HPDE6-E6E7 (cell line): ENCODE data around the gene TUFT1.
"Not testable (repeated sequence)": the region's sequence is repeated elsewhere in the genome, so short reads cannot be mapped to it uniquely, and the experiment has no call there.

Source experiments
- DNase-seq: peaks from one replicate; pipeline ENCODE4 v3.0.0; 2011; ENCODE audit warnings: missing footprints; ENCODE audit errors: extremely low spot score

The TUFT1 gene

GRCh38 chr1:151615711-151616504, 75.8 kb downstream of the TUFT1 start:
- DNase-seq, result no peak

GRCh38 chr1:151616505-151616849, 76.4 kb downstream of the TUFT1 start:
- DNase-seq, result no peak

GRCh38 chr1:151618003-151618402, 77.9 kb downstream of the TUFT1 start:
- no peak for DNase-seq

- DNase-seq, result no peak
Measured at GRCh38 chr1:151618470-151618869, 78.4 kb downstream of the TUFT1 start.

- DNase-seq, result not testable (repeated sequence)
Measured at GRCh38 chr1:151618996-151619395, 78.9 kb downstream of the TUFT1 start.

GRCh38 chr1:151619489-151620093, 79.5 kb downstream of the TUFT1 start:
- no peak for DNase-seq

- no peak for DNase-seq
Measured at GRCh38 chr1:151620286-151620685, 80.2 kb downstream of the TUFT1 start.

- no peak for DNase-seq
Measured at GRCh38 chr1:151621351-151621750, 81.2 kb downstream of the TUFT1 start.

GRCh38 chr1:151624783-151625182, 84.7 kb downstream of the TUFT1 start:
- DNase-seq, result no peak

- no peak for DNase-seq
Measured at GRCh38 chr1:151626740-151627334, 86.7 kb downstream of the TUFT1 start.

- no peak for DNase-seq
Measured at GRCh38 chr1:151629278-151629677, 89.2 kb downstream of the TUFT1 start.
